SH-SY5Y (cell line): ENCODE data around the gene KPTN.

Source experiments
- GATA2 ChIP-seq: IDR thresholded peaks from 2 replicates; pipeline ENCODE4 v1.6.1; 2011; ENCODE audit warnings: mild to moderate bottlenecking, low read depth, low read length
- GATA3 ChIP-seq: IDR thresholded peaks from 2 replicates; pipeline ENCODE4 v1.6.1; 2011; ENCODE audit warnings: low read depth, mild to moderate bottlenecking, low read length, moderate library complexity

DNA sequence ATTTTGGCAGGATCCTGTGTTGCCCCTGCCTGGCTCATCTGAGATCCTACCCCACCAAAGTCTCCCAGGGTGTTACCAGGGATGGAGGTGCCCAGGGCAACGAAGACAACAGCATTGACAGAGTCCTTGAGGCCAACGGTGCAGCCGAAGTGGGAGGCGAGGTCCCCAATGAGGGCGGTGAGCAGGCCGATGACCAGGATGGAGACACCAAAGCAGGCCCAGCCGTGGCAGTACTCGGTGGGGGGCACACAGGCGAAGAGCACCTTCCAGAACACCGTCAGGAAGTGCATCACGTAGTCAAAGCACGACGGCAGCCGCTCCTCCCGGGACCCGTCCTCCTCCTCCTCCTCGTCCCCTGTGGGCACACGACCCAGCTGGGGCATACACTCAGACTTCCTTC lies 51.9 kb downstream of the KPTN start:
- TF ChIP-seq GATA3: no peak
- TF ChIP-seq GATA2: no peak
